Neural cell (in vitro differentiated cells): ENCODE data around the gene ADARB2. TPM values are rescaled to one million over a fixed set of nuclear protein-coding genes. Genes with fewer than 3 reads are reported as not detected.
"Not testable (repeated sequence)": the region's sequence is repeated elsewhere in the genome, so short reads cannot be mapped to it uniquely, and the experiment has no call there.

Source experiments
- H2AFZ ChIP-seq: fragments of 200-600, 300-800 bp; sonication (generic), shearing (Covaris generic); 2 replicates; pipeline ENCODE4 v1.6.0; 2014; ENCODE audit warnings: low read depth, mild to moderate bottlenecking, antibody characterized with exemption, low read length, moderate library complexity
- H3F3A ChIP-seq: fragments of 200-600 bp; shearing (Covaris generic); 2 replicates; pipeline ENCODE4 v1.6.1; 2016; ENCODE audit warnings: mild to moderate bottlenecking, moderate library complexity, mixed read lengths, antibody characterized with exemption, low read length; ENCODE audit not compliant: insufficient read depth, poor library complexity, severe bottlenecking
- H3K27ac ChIP-seq: fragments of 200-600, 300-800 bp; sonication (generic), shearing (Covaris generic); 2 replicates; pipeline ENCODE4 v1.5.1; 2014; ENCODE audit warnings: mild to moderate bottlenecking, low read length, moderate library complexity
- H3K27me3 ChIP-seq: fragments of 300-800, 200-600 bp; sonication (generic), shearing (Covaris generic); 2 replicates; pipeline ENCODE4 v1.6.0; 2014; ENCODE audit warnings: mild to moderate bottlenecking, low read depth, low read length, moderate library complexity; ENCODE audit not compliant: insufficient read depth
- H3K36me3 ChIP-seq: fragments of 300-800, 200-600 bp; sonication (generic), shearing (Covaris generic); 2 replicates; pipeline ENCODE4 v1.5.1; 2014; ENCODE audit warnings: mild to moderate bottlenecking, antibody characterized with exemption, low read length, moderate library complexity; ENCODE audit not compliant: insufficient read depth
- H3K4me2 ChIP-seq: fragments of 300-800, 200-600 bp; sonication (generic), shearing (Covaris generic); 2 replicates; pipeline ENCODE4 v1.6.0; 2014; ENCODE audit warnings: mild to moderate bottlenecking, low read length
- H3K4me3 ChIP-seq: fragments of 300-800, 200-600 bp; sonication (generic), shearing (Covaris generic); 2 replicates; pipeline ENCODE4 v1.5.1; 2014; ENCODE audit warnings: mild to moderate bottlenecking, low read length, moderate library complexity
- H3K79me2 ChIP-seq: fragments of 200-600 bp; shearing (Covaris generic); replicated peaks from 2 replicates; pipeline ENCODE4 v1.6.0; 2014; ENCODE audit warnings: mild to moderate bottlenecking, low read length, moderate library complexity; ENCODE audit not compliant: insufficient read depth
- H3K9ac ChIP-seq: fragments of 300-800, 200-600 bp; sonication (generic), shearing (Covaris generic); 2 replicates; pipeline ENCODE4 v1.6.1; 2016; ENCODE audit warnings: mild to moderate bottlenecking, low read length, mixed read lengths
- H3K9me2 ChIP-seq: fragments of 200-600 bp; shearing (Covaris generic); 2 replicates; pipeline ENCODE4 v1.6.1; 2016; ENCODE audit warnings: mild to moderate bottlenecking, low read length, mixed read lengths; ENCODE audit not compliant: insufficient read depth
- H3K9me3 ChIP-seq: fragments of 200-600, 300-800 bp; sonication (generic), shearing (Covaris generic); 2 replicates; pipeline ENCODE4 v1.6.1; 2016; ENCODE audit warnings: mild to moderate bottlenecking, mixed run types, low read length, moderate library complexity, mixed read lengths
- H4K20me1 ChIP-seq: fragments of 200-600 bp; shearing (Covaris generic); 2 replicates; pipeline ENCODE4 v1.6.1; 2016; ENCODE audit warnings: mild to moderate bottlenecking, mixed run types; ENCODE audit not compliant: insufficient read depth
- EP300 ChIP-seq: fragments of 450-650 bp; conservative IDR thresholded peaks from 2 replicates; pipeline ENCODE4 v1.6.1; 2014; ENCODE audit warnings: antibody characterized with exemption, mild to moderate bottlenecking, moderate library complexity; ENCODE audit not compliant: poor library complexity, severe bottlenecking
- EZH2 ChIP-seq: fragments of 200-600, 300-800 bp; shearing (Covaris generic), sonication (generic); IDR thresholded peaks from 2 replicates; pipeline ENCODE4 v1.6.1; 2014; ENCODE audit warnings: antibody characterized with exemption, low read length, borderline replicate concordance, mild to moderate bottlenecking; ENCODE audit not compliant: insufficient read depth, poor library complexity, severe bottlenecking
- MXI1 ChIP-seq: fragments of 450-650 bp; conservative IDR thresholded peaks from 2 replicates; pipeline ENCODE4 v1.6.1; 2014; ENCODE audit warnings: antibody characterized with exemption, mild to moderate bottlenecking; ENCODE audit not compliant: poor library complexity, severe bottlenecking
- POLR2AphosphoS5 ChIP-seq: IDR thresholded peaks from 2 replicates; pipeline ENCODE4 v1.6.1; 2012
- RAD21 ChIP-seq: fragments of 450-650 bp; conservative IDR thresholded peaks from 2 replicates; pipeline ENCODE4 v1.6.1; 2014; ENCODE audit warnings: antibody characterized with exemption, mild to moderate bottlenecking, moderate library complexity
- SMC3 ChIP-seq: fragments of 450-650 bp; conservative IDR thresholded peaks from 2 replicates; pipeline ENCODE4 v1.6.1; 2014; ENCODE audit warnings: antibody characterized with exemption, mild to moderate bottlenecking, moderate library complexity; ENCODE audit not compliant: poor library complexity
- TAF1 ChIP-seq: IDR thresholded peaks from 2 replicates; pipeline ENCODE4 v1.6.1; 2012; ENCODE audit warnings: low read depth
- polyA plus RNA-seq: library from polyadenylated mRNA; depleted of rRNA; stranded (reverse); fragments of >200 nt; gene quantifications from 2 replicates; pipeline ENCODE4 v1.2.3, GENCODE V29; 2014
- TF ChIP-seq, protein P1 (sequence below): fragments of 450-650 bp; IDR thresholded peaks from 2 replicates; pipeline ENCODE4 v1.5.1; 2014; ENCODE audit warnings: antibody characterized with exemption, mild to moderate bottlenecking, moderate library complexity; ENCODE audit not compliant: poor library complexity, severe bottlenecking
- TF ChIP-seq, protein P2 (sequence below): IDR thresholded peaks from 2 replicates; pipeline ENCODE4 v1.6.1; 2012; ENCODE audit warnings: borderline replicate concordance

The ADARB2 gene
- polyA plus RNA-seq, 1 donor from 2014 or later, result 3.6 TPM

DNA sequence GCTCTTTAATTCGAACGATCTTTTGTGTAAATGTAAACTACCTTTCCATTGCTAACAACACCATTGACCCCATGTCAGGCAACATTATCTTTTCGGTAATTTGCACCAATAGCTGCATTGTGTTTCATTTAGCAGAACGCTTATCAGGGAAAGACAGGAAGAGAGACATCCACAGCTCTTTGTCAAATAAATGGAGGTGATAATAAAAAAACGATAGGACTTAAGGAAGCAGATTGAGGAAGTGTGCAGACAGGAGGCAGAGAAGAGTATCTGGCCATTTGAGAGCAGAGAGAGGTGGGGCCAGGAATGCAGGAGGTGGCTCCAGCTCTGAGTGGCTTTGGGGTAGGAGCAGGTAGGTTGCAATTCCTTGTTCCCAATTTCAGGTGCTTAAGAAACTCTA, 37.5 kb upstream of the ADARB2 start:
- Histone ChIP-seq H2AFZ (no peak overlapping the region), H3K9me3 (no peaks in the 10 kb centered on the region)

DNA sequence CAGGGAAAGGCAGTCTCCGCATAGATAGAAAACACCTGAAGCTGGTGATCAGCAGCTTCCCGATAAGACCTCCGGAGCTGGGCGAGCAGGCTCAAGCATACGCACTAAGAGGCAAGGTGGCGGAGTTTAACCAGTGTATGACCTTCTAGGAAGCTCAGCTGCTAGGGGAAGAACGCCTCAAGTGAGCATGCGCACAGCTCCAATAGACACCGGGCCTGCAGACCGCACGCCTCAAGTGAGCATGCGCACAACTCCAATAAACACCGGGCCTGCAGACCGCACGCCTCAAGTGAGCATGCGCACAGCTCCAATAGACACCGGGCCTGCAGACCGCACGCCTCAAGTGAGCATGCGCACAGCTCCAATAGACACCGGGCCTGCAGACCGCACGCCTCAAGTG, 35.9 kb upstream of the ADARB2 start:
- not testable (repeated sequence) for H3K27me3 ChIP-seq, H3K9me2 ChIP-seq, H4K20me1 ChIP-seq, H3K36me3 ChIP-seq, H3K9me3 ChIP-seq, H2AFZ ChIP-seq, H3F3A ChIP-seq, H3K4me3 ChIP-seq, H3K4me2 ChIP-seq, H3K79me2 ChIP-seq, H3K27ac ChIP-seq, H3K9ac ChIP-seq

More for the DNA sequence above, 37.5 kb upstream of the ADARB2 start:
- H3K79me2 ChIP-seq, result no peaks in the 10 kb centered on the region
- no peak overlapping the region for H3K4me3 ChIP-seq
- H4K20me1 ChIP-seq, result no peaks in the 10 kb centered on the region
- H3K36me3 ChIP-seq, result no peaks in the 10 kb centered on the region
- TF ChIP-seq EP300 (no peak), SMC3 (no peak), MXI1 (no peak), RAD21 (no peak), TAF1 (no peak), EZH2 (no peak), POLR2AphosphoS5 (no peak)
- TF ChIP-seq, protein P1, sequence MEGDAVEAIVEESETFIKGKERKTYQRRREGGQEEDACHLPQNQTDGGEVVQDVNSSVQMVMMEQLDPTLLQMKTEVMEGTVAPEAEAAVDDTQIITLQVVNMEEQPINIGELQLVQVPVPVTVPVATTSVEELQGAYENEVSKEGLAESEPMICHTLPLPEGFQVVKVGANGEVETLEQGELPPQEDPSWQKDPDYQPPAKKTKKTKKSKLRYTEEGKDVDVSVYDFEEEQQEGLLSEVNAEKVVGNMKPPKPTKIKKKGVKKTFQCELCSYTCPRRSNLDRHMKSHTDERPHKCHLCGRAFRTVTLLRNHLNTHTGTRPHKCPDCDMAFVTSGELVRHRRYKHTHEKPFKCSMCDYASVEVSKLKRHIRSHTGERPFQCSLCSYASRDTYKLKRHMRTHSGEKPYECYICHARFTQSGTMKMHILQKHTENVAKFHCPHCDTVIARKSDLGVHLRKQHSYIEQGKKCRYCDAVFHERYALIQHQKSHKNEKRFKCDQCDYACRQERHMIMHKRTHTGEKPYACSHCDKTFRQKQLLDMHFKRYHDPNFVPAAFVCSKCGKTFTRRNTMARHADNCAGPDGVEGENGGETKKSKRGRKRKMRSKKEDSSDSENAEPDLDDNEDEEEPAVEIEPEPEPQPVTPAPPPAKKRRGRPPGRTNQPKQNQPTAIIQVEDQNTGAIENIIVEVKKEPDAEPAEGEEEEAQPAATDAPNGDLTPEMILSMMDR, result no peak
- TF ChIP-seq, protein P2, sequence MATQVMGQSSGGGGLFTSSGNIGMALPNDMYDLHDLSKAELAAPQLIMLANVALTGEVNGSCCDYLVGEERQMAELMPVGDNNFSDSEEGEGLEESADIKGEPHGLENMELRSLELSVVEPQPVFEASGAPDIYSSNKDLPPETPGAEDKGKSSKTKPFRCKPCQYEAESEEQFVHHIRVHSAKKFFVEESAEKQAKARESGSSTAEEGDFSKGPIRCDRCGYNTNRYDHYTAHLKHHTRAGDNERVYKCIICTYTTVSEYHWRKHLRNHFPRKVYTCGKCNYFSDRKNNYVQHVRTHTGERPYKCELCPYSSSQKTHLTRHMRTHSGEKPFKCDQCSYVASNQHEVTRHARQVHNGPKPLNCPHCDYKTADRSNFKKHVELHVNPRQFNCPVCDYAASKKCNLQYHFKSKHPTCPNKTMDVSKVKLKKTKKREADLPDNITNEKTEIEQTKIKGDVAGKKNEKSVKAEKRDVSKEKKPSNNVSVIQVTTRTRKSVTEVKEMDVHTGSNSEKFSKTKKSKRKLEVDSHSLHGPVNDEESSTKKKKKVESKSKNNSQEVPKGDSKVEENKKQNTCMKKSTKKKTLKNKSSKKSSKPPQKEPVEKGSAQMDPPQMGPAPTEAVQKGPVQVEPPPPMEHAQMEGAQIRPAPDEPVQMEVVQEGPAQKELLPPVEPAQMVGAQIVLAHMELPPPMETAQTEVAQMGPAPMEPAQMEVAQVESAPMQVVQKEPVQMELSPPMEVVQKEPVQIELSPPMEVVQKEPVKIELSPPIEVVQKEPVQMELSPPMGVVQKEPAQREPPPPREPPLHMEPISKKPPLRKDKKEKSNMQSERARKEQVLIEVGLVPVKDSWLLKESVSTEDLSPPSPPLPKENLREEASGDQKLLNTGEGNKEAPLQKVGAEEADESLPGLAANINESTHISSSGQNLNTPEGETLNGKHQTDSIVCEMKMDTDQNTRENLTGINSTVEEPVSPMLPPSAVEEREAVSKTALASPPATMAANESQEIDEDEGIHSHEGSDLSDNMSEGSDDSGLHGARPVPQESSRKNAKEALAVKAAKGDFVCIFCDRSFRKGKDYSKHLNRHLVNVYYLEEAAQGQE, result no peak
- H3K27me3 ChIP-seq, result no peaks in the 10 kb centered on the region
- H3F3A ChIP-seq, result no peaks in the 10 kb centered on the region
- no peaks in the 10 kb centered on the region for H3K9me2 ChIP-seq
- no peak overlapping the region for H3K9ac ChIP-seq
- no peak overlapping the region for H3K4me2 ChIP-seq
- H3K27ac ChIP-seq, result no peak overlapping the region

DNA sequence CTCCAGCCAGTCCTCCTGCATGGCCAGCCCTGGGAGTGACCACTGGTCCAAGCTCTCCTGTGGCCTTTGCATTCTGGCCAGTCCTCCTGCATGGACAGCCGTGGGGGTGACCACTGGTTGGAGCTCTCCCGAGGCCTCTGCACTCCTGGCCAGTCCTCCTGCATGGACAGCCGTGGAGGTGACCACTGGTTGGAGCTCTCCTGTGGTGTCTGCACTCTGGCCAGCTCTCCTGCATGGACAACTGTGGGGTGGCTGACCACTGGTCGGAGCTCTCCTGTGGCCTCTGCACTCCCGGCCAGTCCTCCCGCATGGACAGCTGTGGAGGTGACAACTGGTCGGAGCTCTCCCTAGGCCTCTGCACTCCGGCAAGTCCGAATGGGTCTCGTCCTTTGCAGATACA, 28.7 kb upstream of the ADARB2 start:
- Histone ChIP-seq H4K20me1 (no peaks in the 10 kb centered on the region), H3K36me3 (no peaks in the 10 kb centered on the region), H3K4me2 (no peak overlapping the region), H3K9me3 (no peaks in the 10 kb centered on the region), H3K27ac (no peak overlapping the region), H3K79me2 (no peaks in the 10 kb centered on the region), H3K9me2 (no peaks in the 10 kb centered on the region), H3F3A (no peaks in the 10 kb centered on the region), H3K27me3 (no peaks in the 10 kb centered on the region), H3K4me3 (no peak overlapping the region), H3K9ac (no peak overlapping the region), H2AFZ (no peak overlapping the region)
- TF ChIP-seq EP300, result no peak
- TF ChIP-seq EZH2, result no peak
- TF ChIP-seq, protein P2, result no peak
- no peak for TF ChIP-seq SMC3
- TF ChIP-seq POLR2AphosphoS5, result no peak
- TF ChIP-seq RAD21, result no peak
- TF ChIP-seq, protein P1, result no peak
- TF ChIP-seq MXI1, result no peak
- no peak for TF ChIP-seq TAF1
